WTC11 (cell line): ENCODE data around the gene IQGAP2. TPM values are rescaled to one million over a fixed set of nuclear protein-coding genes. Genes with fewer than 3 reads are reported as not detected.

Experiments
- ATAC-seq: fragments of 200-7000 bp; cut with Tn5 transposase; 2 replicates; pipeline ENCODE4 v1.10.0; 2021; ENCODE audit warnings: mild to moderate bottlenecking, moderate library complexity
- CTCF ChIA-PET: fragments of 300-600 bp; sonication (Branson Sonifier 250); formaldehyde crosslinking; loops from one replicate; lab custom pipeline; 2021; ENCODE audit warnings: antibody characterized with exemption; lab: Charles Lee
- POLR2A ChIA-PET: fragments of 350-600 bp; sonication (Branson Sonifier 250); formaldehyde crosslinking; loops from one replicate; lab custom pipeline; 2021; ENCODE audit warnings: antibody characterized with exemption; lab: Charles Lee
- DNase-seq: peaks from one replicate; pipeline ENCODE4 v3.0.0; 2021; ENCODE audit warnings: low spot score
- H3K27ac Mint-ChIP-seq: 2 replicates; pipeline ENCODE4 v1.8.0; 2021; ENCODE audit warnings: mixed read lengths
- H3K27me3 Mint-ChIP-seq: 2 replicates; pipeline ENCODE4 v1.8.0; 2021; ENCODE audit warnings: low read depth, mild to moderate bottlenecking, moderate library complexity, mixed read lengths
- H3K36me3 Mint-ChIP-seq: 2 replicates; pipeline ENCODE4 v1.8.0; 2021; ENCODE audit warnings: mixed read lengths
- H3K4me1 Mint-ChIP-seq: 2 replicates; pipeline ENCODE4 v1.8.0; 2022; ENCODE audit warnings: mixed read lengths
- H3K4me3 Mint-ChIP-seq: 2 replicates; pipeline ENCODE4 v1.8.0; 2021; ENCODE audit warnings: mild to moderate bottlenecking, moderate library complexity, mixed read lengths
- H3K9me3 Mint-ChIP-seq: 2 replicates; pipeline ENCODE4 v1.8.0; 2021; ENCODE audit warnings: mixed read lengths
- AR ChIP-seq: fragments of 250-450 bp; sonication (Bioruptor Pico); IDR thresholded peaks from 2 replicates; pipeline ENCODE4 v1.9.0; 2021; ENCODE audit warnings: mild to moderate bottlenecking
- ATF2 ChIP-seq: sonication (generic); formaldehyde crosslinking; IDR thresholded peaks from 2 replicates; pipeline ENCODE4 v1.8.1; 2022; ENCODE audit warnings: low read depth, missing genetic modification reagents, borderline replicate concordance
- CREB1 ChIP-seq: sonication (generic); formaldehyde crosslinking; IDR thresholded peaks from 2 replicates; pipeline ENCODE4 v1.8.0; 2023; ENCODE audit warnings: mild to moderate bottlenecking, missing genetic modification reagents
- E2F4 ChIP-seq: sonication (generic); formaldehyde crosslinking; IDR thresholded peaks from 2 replicates; pipeline ENCODE4 v1.8.1; 2022; ENCODE audit warnings: low read depth, mild to moderate bottlenecking, moderate library complexity, missing genetic modification reagents, borderline replicate concordance
- FOXP4 ChIP-seq: sonication (generic); formaldehyde crosslinking; IDR thresholded peaks from 2 replicates; pipeline ENCODE4 v1.8.0; 2022; ENCODE audit warnings: mild to moderate bottlenecking, missing genetic modification reagents
- GABPB1 ChIP-seq: sonication (generic); formaldehyde crosslinking; IDR thresholded peaks from 2 replicates; pipeline ENCODE4 v1.8.1; 2023; ENCODE audit warnings: mild to moderate bottlenecking, missing genetic modification reagents
- KAT7 ChIP-seq: sonication (generic); formaldehyde crosslinking; IDR thresholded peaks from 2 replicates; pipeline ENCODE4 v1.8.1; 2023; ENCODE audit warnings: missing genetic modification reagents, mild to moderate bottlenecking, borderline replicate concordance
- NR1H2 ChIP-seq: sonication (generic); formaldehyde crosslinking; IDR thresholded peaks from 2 replicates; pipeline ENCODE4 v1.9.0; 2021; ENCODE audit warnings: mild to moderate bottlenecking, moderate library complexity, missing genetic modification reagents
- OVOL2 ChIP-seq: fragments of 250-450 bp; sonication (Bioruptor Pico); IDR thresholded peaks from 2 replicates; pipeline ENCODE4 v1.9.0; 2021; ENCODE audit warnings: mild to moderate bottlenecking, borderline replicate concordance
- SOX15 ChIP-seq: fragments of 250-450 bp; sonication (Bioruptor Pico); IDR thresholded peaks from 2 replicates; pipeline ENCODE4 v1.9.0; 2021; ENCODE audit warnings: mild to moderate bottlenecking
- ZNF121 ChIP-seq: sonication (generic); formaldehyde crosslinking; IDR thresholded peaks from 2 replicates; pipeline ENCODE4 v1.8.0; 2023; ENCODE audit warnings: missing genetic modification reagents
- ZNF317 ChIP-seq: sonication (generic); formaldehyde crosslinking; IDR thresholded peaks from 2 replicates; pipeline ENCODE4 v1.8.1; 2023; ENCODE audit warnings: low read depth, mild to moderate bottlenecking, moderate library complexity, missing genetic modification reagents, borderline replicate concordance
- ZNF532 ChIP-seq: fragments of 250-450 bp; sonication (Bioruptor Pico); IDR thresholded peaks from 2 replicates; pipeline ENCODE4 v1.9.0; 2021; ENCODE audit warnings: mild to moderate bottlenecking, borderline replicate concordance
- total RNA-seq: library from RNA; stranded (reverse); gene quantifications from 3 replicates; pipeline ENCODE4 v1.2.3, GENCODE V29; 2021

IQGAP2 gene
- total RNA-seq, 1 experiment from 2014 or later = 70.6 TPM

GRCh38 chr5:76391014-76391413, 12.1 kb upstream of the IQGAP2 start (continued):
- no peak for TF ChIP-seq ZNF317 (CRISPR knock-in tag)

GRCh38 chr5:76393035-76393680, 9.9 kb upstream of the IQGAP2 start:
- DNase-seq (no peak), ATAC-seq (peak; percentile 72)
- POLR2A ChIA-PET = no interaction called here
- Mint-ChIP-seq H3K27me3 (no peaks in the 10 kb centered on the region), H3K9me3 (no peaks in the 10 kb centered on the region), H3K4me3 (no peak overlapping the region), H3K4me1 (peaks cover 36% of the 10 kb centered on the region), H3K27ac (peak overlapping the region; percentile 36), H3K36me3 (no peaks in the 10 kb centered on the region)
- CTCF ChIA-PET = interaction anchor here (0.7 to 1.5 kb wide), 2 partner anchors 151 to 482 kb away, joined by 3 to 8 read pairs; no protein-coding TSS in a partner anchor
- TF ChIP-seq AR = no peak
- TF ChIP-seq E2F4 (CRISPR knock-in tag) = no peak

GRCh38 chr5:76397200-76397599, 5.9 kb upstream of the IQGAP2 start:
- Mint-ChIP-seq H3K9me3 (no peaks in the 10 kb centered on the region), H3K36me3 (no peaks in the 10 kb centered on the region), H3K4me3 (no peak overlapping the region), H3K27ac (no peak overlapping the region), H3K27me3 (no peaks in the 10 kb centered on the region; the same call in 1 of the 2 replicates), H3K4me1 (peaks cover 36% of the 10 kb centered on the region)
- ChIA-PET POLR2A (no interaction called here), CTCF (interaction anchor here (0.7 kb wide), 1 partner anchor 41 kb away, joined by 3 read pairs; no protein-coding TSS in a partner anchor)
- DNase-seq = no peak
- TF ChIP-seq FOXP4 (CRISPR knock-in tag) (no peak), ZNF121 (0 out of 2 replicates have a peak, but pooled peaks have one; percentile 74)
- ATAC-seq = no peak

GRCh38 chr5:76399268-76399667, 3.8 kb upstream of the IQGAP2 start:
- ChIA-PET POLR2A (no interaction called here), CTCF (no interaction called here)
- H3K9me3 Mint-ChIP-seq = no peaks in the 10 kb centered on the region
- H3K27me3 Mint-ChIP-seq = no peaks in the 10 kb centered on the region; the same call in 1 of the 2 replicates
- peaks cover 28% of the 10 kb centered on the region for H3K4me1 Mint-ChIP-seq
- DNase-seq (no peak), ATAC-seq (no peak)
- no peak overlapping the region for H3K4me3 Mint-ChIP-seq
- no peaks in the 10 kb centered on the region for H3K36me3 Mint-ChIP-seq
- no peak overlapping the region for H3K27ac Mint-ChIP-seq
- TF ChIP-seq KAT7 = no peak
- TF ChIP-seq OVOL2 (CRISPR knock-in tag) = no peak
- no peak for TF ChIP-seq SOX15 (CRISPR knock-in tag)
- no peak for TF ChIP-seq CREB1
- no peak for TF ChIP-seq NR1H2
- no peak for TF ChIP-seq GABPB1 (CRISPR knock-in tag)
- no peak for TF ChIP-seq ZNF532 (CRISPR knock-in tag)
- TF ChIP-seq ATF2 (CRISPR knock-in tag) = no peak
